ENCODE data around the gene RNF38.
"Not testable (repeated sequence)": the region's sequence is repeated elsewhere in the genome, so short reads cannot be mapped to it uniquely, and the experiment has no call there.

The RNF38 gene

DNA sequence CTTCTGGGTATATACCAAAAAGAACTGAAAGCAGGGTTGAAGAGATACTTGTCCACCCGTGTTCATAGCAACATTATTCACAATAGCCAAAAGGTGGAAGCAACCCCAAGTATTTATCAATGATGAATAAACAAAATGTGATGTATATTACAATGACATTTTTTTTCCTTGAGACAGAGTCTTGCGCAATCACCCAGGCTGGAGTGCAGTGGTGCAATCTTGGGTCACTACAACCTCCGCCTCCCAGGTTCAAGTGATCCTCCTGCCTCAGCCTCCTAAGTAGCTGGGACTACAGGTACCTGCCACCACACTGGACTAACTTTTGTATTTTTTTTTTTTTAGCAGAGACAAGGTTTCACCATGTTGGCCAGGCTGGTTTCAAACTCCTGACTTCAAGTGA is 11.3 kb upstream of the RNF38 start:
- H3K9ac ChIP-seq (ENCODE audit: low read length in 5 of 5); H3K4me3 ChIP-seq (ENCODE audit: low read depth in 1 of 5, low read length in 5 of 5); H3K27ac ChIP-seq (ENCODE audit: low read depth, low read length); H3K27me3 ChIP-seq (ENCODE audit: control insufficient read depth in 5 of 5, insufficient read depth in 4 of 5, low read length in 5 of 5); H3K36me3 ChIP-seq (ENCODE audit: control insufficient read depth in 5 of 5, insufficient read depth in 5 of 5, low read length in 5 of 5); H3K4me1 ChIP-seq (ENCODE audit: control insufficient read depth in 5 of 5, insufficient read depth in 5 of 5, low read length in 5 of 5); H3K9me3 ChIP-seq (ENCODE audit: control insufficient read depth in 5 of 5, low read length in 5 of 5): not testable (repeated sequence)

DNA sequence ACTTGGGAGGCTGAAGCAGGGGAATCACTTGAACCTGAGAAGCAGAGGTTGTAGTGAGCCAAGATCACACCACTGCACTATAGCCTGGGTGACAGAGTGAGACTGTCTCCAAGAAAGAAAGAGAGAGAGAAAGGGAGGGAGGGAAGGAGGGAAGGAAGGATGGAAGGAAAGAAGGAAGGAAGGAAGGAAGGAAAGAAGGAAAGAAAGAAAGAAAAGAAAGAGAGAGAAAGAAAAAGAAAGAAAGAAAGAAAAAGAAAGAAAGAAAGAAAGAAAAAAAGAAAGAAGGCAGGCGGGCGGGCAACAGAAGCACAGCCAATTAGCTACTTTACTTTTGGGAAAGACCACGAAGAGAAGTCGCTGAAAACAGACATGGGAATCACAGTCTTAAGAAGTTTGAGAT is 9.0 kb upstream of the RNF38 start:
- not testable (repeated sequence) for H3K4me1 ChIP-seq (ENCODE audit: control insufficient read depth in 5 of 5, insufficient read depth in 5 of 5, low read length in 5 of 5); H3K9me3 ChIP-seq (ENCODE audit: control insufficient read depth in 5 of 5, low read length in 5 of 5); H3K27ac ChIP-seq (ENCODE audit: low read depth, low read length); H3K36me3 ChIP-seq (ENCODE audit: control insufficient read depth in 5 of 5, insufficient read depth in 5 of 5, low read length in 5 of 5); H3K9ac ChIP-seq (ENCODE audit: low read length in 5 of 5); H3K27me3 ChIP-seq (ENCODE audit: control insufficient read depth in 5 of 5, insufficient read depth in 4 of 5, low read length in 5 of 5); H3K4me3 ChIP-seq (ENCODE audit: low read depth in 1 of 5, low read length in 5 of 5)

DNA sequence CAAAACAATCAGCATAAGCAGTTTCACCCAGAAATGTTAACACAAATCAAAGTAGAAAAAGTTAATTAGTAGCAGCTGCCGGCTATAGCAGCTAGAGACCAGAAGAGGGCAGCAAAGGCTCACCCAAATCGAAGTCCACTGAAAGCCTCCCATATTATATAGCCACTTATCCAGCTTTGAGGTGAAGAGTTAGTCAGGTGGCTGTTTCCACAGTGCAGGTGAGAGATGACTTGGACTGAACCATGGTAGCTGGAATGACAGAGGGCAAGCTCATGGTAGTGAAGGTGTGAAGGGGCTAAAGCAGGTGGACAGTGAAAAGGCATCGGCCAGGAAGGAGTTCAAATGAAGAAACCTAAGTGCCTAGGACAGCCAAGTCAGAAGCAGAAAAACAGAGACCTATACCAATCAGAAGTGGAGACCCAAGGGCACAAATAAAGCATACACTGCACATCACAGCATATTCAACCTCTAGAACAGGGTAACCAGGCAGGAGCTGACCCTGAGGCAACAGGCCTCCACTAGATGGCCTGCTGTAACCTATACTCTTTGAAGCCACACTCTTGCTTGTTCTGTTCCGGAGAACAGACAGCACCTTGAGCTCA is 7.2 kb upstream of the RNF38 start:
- Histone ChIP-seq H3K9me3 (ENCODE audit: control insufficient read depth in 5 of 5, low read length in 5 of 5) (no peaks in the 10 kb centered on the region), H3K4me1 (ENCODE audit: control insufficient read depth in 5 of 5, insufficient read depth in 5 of 5, low read length in 5 of 5) (peaks cover 0 to 2% (median 0%) of the 10 kb centered on the region in 5 donors), H3K27me3 (ENCODE audit: control insufficient read depth in 5 of 5, insufficient read depth in 4 of 5, low read length in 5 of 5) (no peaks in the 10 kb centered on the region), H3K9ac (ENCODE audit: low read length in 5 of 5) (no peak overlapping the region), H3K4me3 (ENCODE audit: low read depth in 1 of 5, low read length in 5 of 5) (no peak overlapping the region), H3K36me3 (ENCODE audit: control insufficient read depth in 5 of 5, insufficient read depth in 5 of 5, low read length in 5 of 5) (peaks cover 0 to 3% (median 0%) of the 10 kb centered on the region in 5 donors), H3K27ac (ENCODE audit: low read depth, low read length) (no peak overlapping the region)

DNA sequence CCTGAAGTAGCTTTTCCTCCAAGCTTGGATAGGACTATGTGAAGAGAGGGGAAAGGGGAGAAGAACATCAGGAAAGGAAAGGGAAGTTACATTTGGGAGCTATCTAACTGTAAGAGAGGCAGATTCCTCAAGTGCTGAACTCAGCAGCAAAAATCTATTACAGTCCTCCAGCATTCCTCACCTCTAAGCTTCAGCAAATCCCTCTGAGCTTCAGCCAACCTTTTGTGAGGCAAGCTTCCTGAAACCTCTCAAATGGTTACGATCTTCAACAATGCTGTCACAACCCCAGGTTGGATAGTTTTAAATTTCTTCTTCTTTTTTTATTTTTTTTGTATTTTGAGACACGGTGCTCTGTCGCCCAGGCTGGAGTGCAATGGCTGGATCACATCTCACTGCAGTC is 2.5 kb upstream of the RNF38 start:
- H3K27me3 ChIP-seq (ENCODE audit: control insufficient read depth in 5 of 5, insufficient read depth in 4 of 5, low read length in 5 of 5), result no peaks in the 10 kb centered on the region
- no peak overlapping the region for H3K27ac ChIP-seq (ENCODE audit: low read depth, low read length)
- no peaks in the 10 kb centered on the region for H3K9me3 ChIP-seq (ENCODE audit: control insufficient read depth in 5 of 5, low read length in 5 of 5)
- peaks cover 5 to 26% (median 19%) of the 10 kb centered on the region in 5 donors for H3K4me1 ChIP-seq (ENCODE audit: control insufficient read depth in 5 of 5, insufficient read depth in 5 of 5, low read length in 5 of 5)
- H3K9ac ChIP-seq (ENCODE audit: low read length in 5 of 5), result peak overlapping the region in 1 of 5 donors; percentile 35
- H3K36me3 ChIP-seq (ENCODE audit: control insufficient read depth in 5 of 5, insufficient read depth in 5 of 5, low read length in 5 of 5), result peaks cover 0 to 3% (median 0%) of the 10 kb centered on the region in 5 donors
- no peak overlapping the region for H3K4me3 ChIP-seq (ENCODE audit: low read depth in 1 of 5, low read length in 5 of 5)

DNA sequence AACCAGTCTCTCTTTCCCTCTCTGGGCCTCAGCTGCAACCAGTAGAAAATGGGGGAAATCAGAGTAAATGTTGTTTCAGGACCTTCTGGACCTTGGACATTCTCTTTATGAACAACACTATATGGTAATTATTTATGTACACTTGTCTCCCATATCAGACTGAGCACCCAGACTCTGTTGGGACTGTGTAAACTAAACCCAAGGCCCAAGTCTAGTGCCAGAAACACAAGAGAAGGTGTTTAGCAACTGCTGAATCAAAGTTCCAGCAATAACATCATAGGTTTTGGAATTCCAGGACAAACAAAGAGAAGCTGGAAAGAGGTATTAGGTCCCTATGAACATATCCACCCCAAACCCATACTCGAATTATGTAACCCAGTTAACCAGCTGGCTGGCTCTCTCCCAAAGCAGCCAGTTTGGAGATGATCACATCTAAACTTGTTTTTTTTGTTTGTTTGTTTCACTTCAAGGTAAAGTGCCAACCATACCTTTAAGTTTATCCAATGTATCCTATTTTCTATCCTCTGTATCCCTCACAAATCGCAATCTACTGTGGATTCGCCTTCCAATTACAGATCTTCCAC is 1.9 kb upstream of the RNF38 start:
- Histone ChIP-seq H3K27me3 (ENCODE audit: control insufficient read depth in 5 of 5, insufficient read depth in 4 of 5, low read length in 5 of 5) (no peaks in the 10 kb centered on the region), H3K9ac (ENCODE audit: low read length in 5 of 5) (peak overlapping the region in 4 of 5 donors; percentile 46 to 85 (median 62)), H3K9me3 (ENCODE audit: control insufficient read depth in 5 of 5, low read length in 5 of 5) (no peaks in the 10 kb centered on the region), H3K4me1 (ENCODE audit: control insufficient read depth in 5 of 5, insufficient read depth in 5 of 5, low read length in 5 of 5) (peaks cover 5 to 26% (median 19%) of the 10 kb centered on the region in 5 donors), H3K27ac (ENCODE audit: low read depth, low read length) (no peak overlapping the region), H3K36me3 (ENCODE audit: control insufficient read depth in 5 of 5, insufficient read depth in 5 of 5, low read length in 5 of 5) (no peaks in the 10 kb centered on the region), H3K4me3 (ENCODE audit: low read depth in 1 of 5, low read length in 5 of 5) (peak overlapping the region in 3 of 5 donors; percentile 72 to 87 (median 85))

DNA sequence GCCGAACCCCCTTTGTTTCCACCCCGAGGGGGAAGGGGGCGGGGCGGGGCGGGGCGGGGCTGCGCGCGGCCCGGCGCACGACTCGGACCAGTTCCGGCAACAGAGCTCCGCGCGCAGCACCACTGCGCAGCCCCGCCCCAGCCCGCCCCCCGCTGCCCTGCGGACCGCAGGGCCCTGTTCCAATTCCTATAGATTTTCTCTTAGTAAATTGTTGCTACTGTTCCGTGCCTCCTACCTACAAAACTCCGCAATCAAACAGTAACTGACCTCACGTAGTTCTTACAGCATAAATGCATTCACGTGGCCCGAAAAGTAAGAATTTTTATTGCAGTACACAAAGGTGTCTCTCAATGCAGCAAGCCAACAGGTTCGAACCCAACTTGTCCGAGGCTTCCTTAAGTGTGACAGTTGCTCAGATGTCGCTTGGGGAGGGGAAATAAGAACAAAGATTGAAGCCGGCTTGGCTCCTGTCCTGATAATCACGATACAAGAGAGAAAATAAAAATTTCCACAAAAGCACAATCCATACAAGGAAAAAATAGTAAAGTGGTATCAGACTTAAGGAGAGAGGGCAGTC is 1.2 kb upstream of the RNF38 start:
- peak overlapping the region in 4 of 5 donors; percentile 46 to 85 (median 68) for H3K9ac ChIP-seq (ENCODE audit: low read length in 5 of 5)
- no peaks in the 10 kb centered on the region for H3K36me3 ChIP-seq (ENCODE audit: control insufficient read depth in 5 of 5, insufficient read depth in 5 of 5, low read length in 5 of 5)
- peak overlapping the region; percentile 65 to 89 (median 86) for H3K4me3 ChIP-seq (ENCODE audit: low read depth in 1 of 5, low read length in 5 of 5)
- H3K4me1 ChIP-seq (ENCODE audit: control insufficient read depth in 5 of 5, insufficient read depth in 5 of 5, low read length in 5 of 5), result peaks cover 5 to 26% (median 18%) of the 10 kb centered on the region in 5 donors
- peak overlapping the region; percentile 26 for H3K27ac ChIP-seq (ENCODE audit: low read depth, low read length)
- no peaks in the 10 kb centered on the region for H3K27me3 ChIP-seq (ENCODE audit: control insufficient read depth in 5 of 5, insufficient read depth in 4 of 5, low read length in 5 of 5)
- no peaks in the 10 kb centered on the region for H3K9me3 ChIP-seq (ENCODE audit: control insufficient read depth in 5 of 5, low read length in 5 of 5)

DNA sequence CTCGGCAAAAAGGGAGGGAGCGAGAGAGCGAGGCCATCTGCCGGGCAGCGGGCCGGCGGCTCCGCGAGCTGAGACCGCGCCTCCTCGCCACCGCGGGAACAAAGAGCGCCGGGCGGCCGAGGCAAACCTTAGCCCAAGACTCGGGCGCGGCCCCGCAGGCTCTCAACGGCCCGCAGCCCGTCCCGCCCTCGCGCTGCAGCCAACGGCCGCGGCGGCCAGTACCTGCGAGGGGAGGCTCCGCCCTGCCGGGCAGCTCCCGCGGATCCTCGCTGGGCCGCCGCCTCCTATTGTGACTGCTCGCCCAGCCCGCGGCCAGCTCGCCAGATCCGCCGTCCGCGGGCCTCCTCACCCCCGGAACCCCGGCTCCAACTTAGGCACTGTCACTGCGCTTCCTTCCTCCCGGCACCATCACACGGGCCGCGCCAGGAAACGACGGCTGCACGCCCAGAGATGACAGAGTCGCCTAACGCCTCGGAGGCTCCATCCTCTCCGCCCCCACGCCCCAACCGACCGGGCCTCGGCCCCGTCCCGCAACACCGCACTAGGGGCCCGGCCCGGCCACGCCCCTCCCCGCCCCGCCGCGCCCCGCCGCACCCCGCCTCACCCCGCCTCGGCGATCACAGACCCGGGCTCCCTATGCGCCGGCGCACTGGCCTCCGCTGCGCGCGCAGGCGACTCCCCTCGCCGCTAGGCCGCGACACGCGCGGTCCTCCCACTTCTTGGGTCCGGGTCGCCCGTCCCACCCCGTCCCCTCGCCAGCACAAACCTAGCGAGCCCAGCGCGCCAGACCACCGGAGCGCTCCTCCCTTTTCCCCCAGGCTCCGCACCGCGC is 479 bp upstream of the RNF38 start:
- peak overlapping the region in 4 of 5 donors; percentile 72 to 93 (median 79) for H3K9ac ChIP-seq (ENCODE audit: low read length in 5 of 5)
- H3K27me3 ChIP-seq (ENCODE audit: control insufficient read depth in 5 of 5, insufficient read depth in 4 of 5, low read length in 5 of 5), result no peaks in the 10 kb centered on the region
- peaks cover 5 to 26% (median 18%) of the 10 kb centered on the region in 5 donors for H3K4me1 ChIP-seq (ENCODE audit: control insufficient read depth in 5 of 5, insufficient read depth in 5 of 5, low read length in 5 of 5)

DNA sequence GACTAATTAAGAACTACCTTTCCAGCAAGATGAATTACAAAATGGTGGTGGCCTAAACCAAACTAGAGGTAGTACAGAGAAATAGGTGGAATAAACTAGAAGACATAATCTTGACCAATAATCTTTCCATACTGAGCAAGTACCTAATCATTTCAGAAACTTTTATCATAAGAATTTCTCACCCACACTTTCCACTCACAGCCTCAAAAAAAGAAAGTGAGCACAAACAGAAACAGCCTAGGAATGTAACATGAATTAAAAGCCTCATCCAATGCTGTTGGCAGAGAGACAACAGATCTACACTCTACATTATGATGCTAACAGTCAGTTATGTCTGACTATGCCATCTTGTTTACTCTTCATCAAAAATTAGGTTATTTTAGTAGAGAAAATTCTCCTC is 1.3 kb downstream of the RNF38 start:
- no peak overlapping the region for H3K4me3 ChIP-seq (ENCODE audit: low read depth in 1 of 5, low read length in 5 of 5)
- no peaks in the 10 kb centered on the region for H3K9me3 ChIP-seq (ENCODE audit: control insufficient read depth in 5 of 5, low read length in 5 of 5)
- no peaks in the 10 kb centered on the region for H3K27me3 ChIP-seq (ENCODE audit: control insufficient read depth in 5 of 5, insufficient read depth in 4 of 5, low read length in 5 of 5)
- H3K4me1 ChIP-seq (ENCODE audit: control insufficient read depth in 5 of 5, insufficient read depth in 5 of 5, low read length in 5 of 5), result peaks cover 5 to 28% (median 18%) of the 10 kb centered on the region in 5 donors
- H3K27ac ChIP-seq (ENCODE audit: low read depth, low read length), result no peak overlapping the region
- no peaks in the 10 kb centered on the region for H3K36me3 ChIP-seq (ENCODE audit: control insufficient read depth in 5 of 5, insufficient read depth in 5 of 5, low read length in 5 of 5)
- no peak overlapping the region for H3K9ac ChIP-seq (ENCODE audit: low read length in 5 of 5)

More for the DNA sequence above, 479 bp upstream of the RNF38 start:
- H3K36me3 ChIP-seq (ENCODE audit: control insufficient read depth in 5 of 5, insufficient read depth in 5 of 5, low read length in 5 of 5), result no peaks in the 10 kb centered on the region
- H3K4me3 ChIP-seq (ENCODE audit: low read depth in 1 of 5, low read length in 5 of 5), result peak overlapping the region; percentile 65 to 92 (median 87)
- H3K9me3 ChIP-seq (ENCODE audit: control insufficient read depth in 5 of 5, low read length in 5 of 5), result no peaks in the 10 kb centered on the region
- H3K27ac ChIP-seq (ENCODE audit: low read depth, low read length), result peak overlapping the region; percentile 26

DNA sequence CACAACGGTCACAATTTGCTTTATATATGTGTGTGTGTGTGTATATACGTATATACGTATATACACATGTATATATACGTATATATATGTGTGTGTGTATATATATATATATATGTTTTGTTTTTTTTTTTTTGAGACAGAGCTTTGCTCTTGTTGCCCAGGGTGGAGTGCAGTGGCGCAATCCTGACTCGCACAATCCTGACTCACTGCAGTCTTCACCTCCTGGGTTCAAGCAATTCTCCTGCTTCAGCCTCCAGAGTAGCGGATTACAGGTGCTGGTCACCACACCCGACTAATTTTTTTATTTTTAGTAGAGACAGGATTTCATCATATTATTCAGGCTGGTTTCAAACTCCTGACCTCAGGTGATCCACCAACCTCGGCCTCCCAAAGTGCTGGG is 3.1 kb downstream of the RNF38 start:
- H3K9me3 ChIP-seq (ENCODE audit: control insufficient read depth in 5 of 5, low read length in 5 of 5), result no peaks in the 10 kb centered on the region
- H3K27me3 ChIP-seq (ENCODE audit: control insufficient read depth in 5 of 5, insufficient read depth in 4 of 5, low read length in 5 of 5), result no peaks in the 10 kb centered on the region
- H3K9ac ChIP-seq (ENCODE audit: low read length in 5 of 5), result no peak overlapping the region
- H3K27ac ChIP-seq (ENCODE audit: low read depth, low read length), result no peak overlapping the region
- no peaks in the 10 kb centered on the region for H3K36me3 ChIP-seq (ENCODE audit: control insufficient read depth in 5 of 5, insufficient read depth in 5 of 5, low read length in 5 of 5)
- peaks cover 5 to 25% (median 17%) of the 10 kb centered on the region in 5 donors for H3K4me1 ChIP-seq (ENCODE audit: control insufficient read depth in 5 of 5, insufficient read depth in 5 of 5, low read length in 5 of 5)
- no peak overlapping the region for H3K4me3 ChIP-seq (ENCODE audit: low read depth in 1 of 5, low read length in 5 of 5)

DNA sequence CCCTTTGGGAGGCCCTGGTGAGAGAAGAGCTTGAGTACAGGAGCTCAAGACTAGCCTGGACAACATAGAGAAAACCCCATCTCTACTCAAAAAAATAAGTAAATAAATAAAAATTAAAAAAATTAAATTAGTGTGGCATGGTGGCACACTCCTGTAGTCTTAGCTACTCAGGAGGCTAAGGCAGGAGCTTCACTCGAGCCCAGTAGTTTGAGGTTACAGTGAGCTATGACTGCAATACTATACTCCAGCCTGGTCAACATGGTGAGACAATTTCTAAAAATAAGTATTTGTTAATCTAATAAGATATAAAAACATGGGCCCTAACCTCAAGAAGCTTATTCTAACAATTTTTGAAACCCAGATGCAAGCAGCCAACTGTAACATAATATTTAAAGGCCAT is 7.6 kb downstream of the RNF38 start:
- H3K27me3 ChIP-seq (ENCODE audit: control insufficient read depth in 5 of 5, insufficient read depth in 4 of 5, low read length in 5 of 5), result no peaks in the 10 kb centered on the region
- peaks cover 0 to 5% (median 0%) of the 10 kb centered on the region in 5 donors for H3K4me1 ChIP-seq (ENCODE audit: control insufficient read depth in 5 of 5, insufficient read depth in 5 of 5, low read length in 5 of 5)
- H3K27ac ChIP-seq (ENCODE audit: low read depth, low read length), result no peak overlapping the region
- H3K9ac ChIP-seq (ENCODE audit: low read length in 5 of 5), result no peak overlapping the region
- H3K4me3 ChIP-seq (ENCODE audit: low read depth in 1 of 5, low read length in 5 of 5), result no peak overlapping the region
- no peaks in the 10 kb centered on the region for H3K36me3 ChIP-seq (ENCODE audit: control insufficient read depth in 5 of 5, insufficient read depth in 5 of 5, low read length in 5 of 5)
- no peaks in the 10 kb centered on the region for H3K9me3 ChIP-seq (ENCODE audit: control insufficient read depth in 5 of 5, low read length in 5 of 5)

All from subcutaneous abdominal adipose tissue (tissue), 5 donors.